ENCODE measurements around the gene DAD1.
A peak's percentile ranks its signal among the peaks of the same experiment; 100 is the strongest.

- TF ChIP-seq EZH2 (IDR thresholded peaks at IDR 0.05): no peak
- peak; percentile 96 for TF ChIP-seq CTCF (IDR thresholded peaks at IDR 0.05)
- TF ChIP-seq EZH2phosphoT487 (IDR thresholded peaks at IDR 0.05): no peak
Observed at GRCh38 chr14:22570132-22570949, 18.7 kb downstream of the DAD1 start.

Data from neural progenitor cell (in vitro differentiated cells).